OCI-LY3 (cell line): ENCODE results near the gene C6orf141.

Source experiments
- EZH2phosphoT487 ChIP-seq: fragments of 200-600 bp; shearing (Covaris generic); IDR thresholded peaks from 2 replicates; pipeline ENCODE4 v1.6.1; 2018; ENCODE audit warnings: antibody characterized with exemption, mixed run types, low read depth
- TF ChIP-seq, protein P1 (sequence below): fragments of 200-600, 300-600 bp; sonication (generic); IDR thresholded peaks from 2 replicates; pipeline ENCODE4 v1.5.1; 2014; ENCODE audit warnings: antibody characterized with exemption, low read length, low read depth

DNA sequence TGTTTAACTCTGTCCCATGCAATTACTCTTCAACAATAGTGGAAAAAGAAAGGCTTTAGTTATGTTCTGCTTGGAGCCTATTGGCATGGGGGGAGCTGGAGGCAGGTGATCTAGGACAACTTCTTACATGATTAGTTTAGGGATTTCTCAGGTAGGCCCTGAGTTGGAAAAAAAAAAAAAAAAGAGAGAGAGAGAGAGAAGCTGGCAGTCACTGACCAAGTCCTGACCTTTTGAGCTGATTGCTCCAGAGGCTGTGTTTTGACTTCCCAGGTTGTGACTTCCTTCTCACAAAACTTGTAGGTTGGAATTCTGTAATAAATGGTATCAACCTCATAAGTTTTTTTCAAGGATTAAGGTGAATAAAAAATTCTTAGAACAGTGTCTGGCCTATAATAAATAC lies 7.8 kb downstream of the C6orf141 start:
- TF ChIP-seq, protein P1, sequence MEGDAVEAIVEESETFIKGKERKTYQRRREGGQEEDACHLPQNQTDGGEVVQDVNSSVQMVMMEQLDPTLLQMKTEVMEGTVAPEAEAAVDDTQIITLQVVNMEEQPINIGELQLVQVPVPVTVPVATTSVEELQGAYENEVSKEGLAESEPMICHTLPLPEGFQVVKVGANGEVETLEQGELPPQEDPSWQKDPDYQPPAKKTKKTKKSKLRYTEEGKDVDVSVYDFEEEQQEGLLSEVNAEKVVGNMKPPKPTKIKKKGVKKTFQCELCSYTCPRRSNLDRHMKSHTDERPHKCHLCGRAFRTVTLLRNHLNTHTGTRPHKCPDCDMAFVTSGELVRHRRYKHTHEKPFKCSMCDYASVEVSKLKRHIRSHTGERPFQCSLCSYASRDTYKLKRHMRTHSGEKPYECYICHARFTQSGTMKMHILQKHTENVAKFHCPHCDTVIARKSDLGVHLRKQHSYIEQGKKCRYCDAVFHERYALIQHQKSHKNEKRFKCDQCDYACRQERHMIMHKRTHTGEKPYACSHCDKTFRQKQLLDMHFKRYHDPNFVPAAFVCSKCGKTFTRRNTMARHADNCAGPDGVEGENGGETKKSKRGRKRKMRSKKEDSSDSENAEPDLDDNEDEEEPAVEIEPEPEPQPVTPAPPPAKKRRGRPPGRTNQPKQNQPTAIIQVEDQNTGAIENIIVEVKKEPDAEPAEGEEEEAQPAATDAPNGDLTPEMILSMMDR: no peak
- no peak for TF ChIP-seq EZH2phosphoT487
